Measurements from ENCODE around the gene PLOD1.

- TF ChIP-seq REST (IDR thresholded peaks at IDR 0.05; ENCODE audit: borderline replicate concordance) (no peak), CTCF (IDR thresholded peaks at IDR 0.05; ENCODE audit: poor library complexity, severe bottlenecking) (no peak), POLR2AphosphoS5 (IDR thresholded peaks at IDR 0.05) (no peak)
These were observed 12.1 kb downstream of the PLOD1 start for GRCh38 chr1:11946647-11947046.
